ENCODE measurements around the gene FAM222A. TPM values are rescaled to one million over a fixed set of nuclear protein-coding genes. Genes with fewer than 3 reads are reported as not detected.

FAM222A gene
- total RNA-seq, 4 donors from 2014 or later: 1.4 to 3.0 (median 1.8) TPM

GRCh38 chr12:109779382-109779781 is 65.8 kb downstream of the FAM222A start:
- in situ Hi-C loops (cut with MboI; ENCODE audit: low pct_ligation_motif_present in 1 of 4, low pct_unique_long_range_greater_than_20kb in 1 of 4, low sequenced_read_pairs in 3 of 4): loop anchor here (5.0 to 10.0 kb wide), 6 partner anchors 172 to 355 kb away; no protein-coding TSS in a partner anchor
- Histone ChIP-seq H3K27ac (no peak overlapping the region), H3K9me3 (no peaks in the 10 kb centered on the region), H3K36me3 (no peaks in the 10 kb centered on the region), H3K27me3 (no peaks in the 10 kb centered on the region), H3K4me3 (no peak overlapping the region), H3K4me1 (no peaks in the 10 kb centered on the region)
- DNase-seq: no peak
- TF ChIP-seq POLR2AphosphoS5 (IDR thresholded peaks at IDR 0.05) (no peak), POLR2A (IDR thresholded peaks at IDR 0.05) (no peak), EP300 (IDR thresholded peaks at IDR 0.05; ENCODE audit: low read depth) (no peak), CTCF (IDR thresholded peaks at IDR 0.05) (no peak)
- 84% methylated on average over 6 of the region's 6 CpGs; no CpG with 5 or more reads in 1 of the 2 donors for WGBS, 2 donors (ENCODE audit: low coverage in 1 of 2)
- intact Hi-C loops (cut with DNase I; ENCODE audit: low total_unique reads): loop anchor here (10.0 kb wide), 1 partner anchor 65 kb away; the partner anchor contains the start of gene FAM222A

- no peak overlapping the region for H3K27ac ChIP-seq
- no peaks in the 10 kb centered on the region for H3K36me3 ChIP-seq
- H3K4me3 ChIP-seq: no peak overlapping the region
- intact Hi-C loops (cut with DNase I; ENCODE audit: low total_unique reads): no loop called here
- in situ Hi-C loops (cut with MboI; ENCODE audit: low pct_ligation_motif_present in 1 of 4, low pct_unique_long_range_greater_than_20kb in 1 of 4, low sequenced_read_pairs in 3 of 4): no loop called here
- DNase-seq: no peak
- no peaks in the 10 kb centered on the region for H3K27me3 ChIP-seq
- no peak for TF ChIP-seq EP300 (IDR thresholded peaks at IDR 0.05; ENCODE audit: low read depth)
- TF ChIP-seq POLR2AphosphoS5 (IDR thresholded peaks at IDR 0.05): no peak
- TF ChIP-seq POLR2A (IDR thresholded peaks at IDR 0.05): no peak
- TF ChIP-seq CTCF (IDR thresholded peaks at IDR 0.05): no peak
- H3K4me1 ChIP-seq: no peaks in the 10 kb centered on the region
- no peaks in the 10 kb centered on the region for H3K9me3 ChIP-seq
- 68% methylated on average over 8 of the region's 10 CpGs; no CpG with 5 or more reads in 1 of the 2 donors for WGBS, 2 donors (ENCODE audit: low coverage in 1 of 2)
Observed at GRCh38 chr12:109781668-109782325, 68.2 kb downstream of the FAM222A start.

GRCh38 chr12:109782326-109782703 is 68.7 kb downstream of the FAM222A start:
- Histone ChIP-seq H3K4me1 (no peaks in the 10 kb centered on the region), H3K27me3 (no peaks in the 10 kb centered on the region), H3K27ac (no peak overlapping the region), H3K36me3 (no peaks in the 10 kb centered on the region), H3K4me3 (no peak overlapping the region), H3K9me3 (no peaks in the 10 kb centered on the region)
- intact Hi-C loops (cut with DNase I; ENCODE audit: low total_unique reads): no loop called here
- TF ChIP-seq POLR2A (IDR thresholded peaks at IDR 0.05): no peak
- no peak for TF ChIP-seq POLR2AphosphoS5 (IDR thresholded peaks at IDR 0.05)
- TF ChIP-seq EP300 (IDR thresholded peaks at IDR 0.05; ENCODE audit: low read depth): no peak
- TF ChIP-seq CTCF (IDR thresholded peaks at IDR 0.05): no peak
- no peak for DNase-seq
- in situ Hi-C loops (cut with MboI; ENCODE audit: low pct_ligation_motif_present in 1 of 4, low pct_unique_long_range_greater_than_20kb in 1 of 4, low sequenced_read_pairs in 3 of 4): no loop called here
- WGBS, 2 donors (ENCODE audit: low coverage in 1 of 2): 79% methylated on average over 9 of the region's 9 CpGs; no CpG with 5 or more reads in 1 of the 2 donors

- in situ Hi-C loops (cut with MboI; ENCODE audit: low pct_ligation_motif_present in 1 of 4, low pct_unique_long_range_greater_than_20kb in 1 of 4, low sequenced_read_pairs in 3 of 4): no loop called here
Observed at GRCh38 chr12:109783135-109783964, 69.7 kb downstream of the FAM222A start.

More at GRCh38 chr12:109783135-109783964, 69.7 kb downstream of the FAM222A start:
- no peak for DNase-seq
- Histone ChIP-seq H3K27me3 (no peaks in the 10 kb centered on the region), H3K9me3 (no peaks in the 10 kb centered on the region), H3K4me3 (no peak overlapping the region), H3K4me1 (no peaks in the 10 kb centered on the region), H3K36me3 (no peaks in the 10 kb centered on the region), H3K27ac (no peak overlapping the region)
- intact Hi-C loops (cut with DNase I; ENCODE audit: low total_unique reads): no loop called here
- TF ChIP-seq CTCF (IDR thresholded peaks at IDR 0.05): no peak
- TF ChIP-seq POLR2AphosphoS5 (IDR thresholded peaks at IDR 0.05): no peak
- TF ChIP-seq POLR2A (IDR thresholded peaks at IDR 0.05): no peak
- TF ChIP-seq EP300 (IDR thresholded peaks at IDR 0.05; ENCODE audit: low read depth): no peak
- WGBS, 2 donors (ENCODE audit: low coverage in 1 of 2): 81% methylated on average over 28 of the region's 28 CpGs; no CpG with 5 or more reads in 1 of the 2 donors
